OCI-LY7 (cell line): ENCODE measurements around the gene CHODL. TPM values are rescaled to one million over a fixed set of nuclear protein-coding genes. Genes with fewer than 3 reads are reported as not detected.

Source experiments
- BruUV-seq: library from RNA; stranded (reverse); fragments of 400-500 nt; replicated peaks from 2 replicates; lab custom pipeline; 2021; lab: Mats Ljungman, UMichigan
- CTCF ChIA-PET: fragments of 300-600 bp; sonication (Branson Sonifier 250); formaldehyde crosslinking; loops from one replicate; lab custom pipeline; 2022; ENCODE audit warnings: antibody characterized with exemption; ENCODE audit not compliant: unreplicated experiment; lab: Charles Lee
- POLR2A ChIA-PET: fragments of 300-600 bp; sonication (Branson Sonifier 250); formaldehyde crosslinking; loops from one replicate; lab custom pipeline; 2022; ENCODE audit warnings: antibody characterized with exemption; lab: Charles Lee
- DNase-seq: peaks from one replicate; pipeline ENCODE4 v3.0.0-alpha.2; 2015; ENCODE audit warnings: low spot score
- H2AFZ ChIP-seq: fragments of 200-600 bp; sonication (generic), shearing (Covaris generic); 2 replicates; pipeline ENCODE4 v1.6.1; 2014; ENCODE audit warnings: mild to moderate bottlenecking, antibody characterized with exemption, low read length, moderate library complexity
- H3K27ac ChIP-seq: fragments of 200-600 bp; sonication (generic); 2 replicates; pipeline ENCODE4 v1.5.1; 2014; ENCODE audit warnings: mixed run types, low read depth, mild to moderate bottlenecking, moderate library complexity, low read length, inconsistent platforms; ENCODE audit not compliant: poor library complexity, severe bottlenecking
- H3K36me3 ChIP-seq: fragments of 200-600 bp; sonication (generic); 2 replicates; pipeline ENCODE4 v1.6.1; 2014; ENCODE audit warnings: mild to moderate bottlenecking, antibody characterized with exemption, low read length, moderate library complexity, mixed read lengths; ENCODE audit not compliant: insufficient read depth
- H3K4me1 ChIP-seq: fragments of 200-600 bp; sonication (generic); 2 replicates; pipeline ENCODE4 v1.5.1; 2014; ENCODE audit warnings: mild to moderate bottlenecking, low read length; ENCODE audit not compliant: insufficient read depth, poor library complexity, severe bottlenecking
- H3K4me2 ChIP-seq: fragments of 200-600 bp; sonication (generic); 2 replicates; pipeline ENCODE4 v1.6.1; 2014; ENCODE audit warnings: mild to moderate bottlenecking, low read length
- H3K4me3 ChIP-seq: fragments of 200-600 bp; sonication (generic); 2 replicates; pipeline ENCODE4 v1.5.1; 2014; ENCODE audit warnings: mild to moderate bottlenecking, low read depth, low read length; ENCODE audit not compliant: poor library complexity, severe bottlenecking
- H3K79me2 ChIP-seq: fragments of 200-600 bp; sonication (generic); 2 replicates; pipeline ENCODE4 v1.6.1; 2016; ENCODE audit warnings: low read depth, mild to moderate bottlenecking, low read length, moderate library complexity, mixed read lengths; ENCODE audit not compliant: insufficient read depth
- H3K9me2 ChIP-seq: fragments of 200-600 bp; sonication (generic); 2 replicates; pipeline ENCODE4 v1.6.1; 2016; ENCODE audit warnings: mild to moderate bottlenecking, low read length, mixed read lengths; ENCODE audit not compliant: insufficient read depth
- H3K9me3 ChIP-seq: fragments of 200-600 bp; sonication (generic); 2 replicates; pipeline ENCODE4 v1.6.1; 2014; ENCODE audit warnings: mild to moderate bottlenecking, mixed run types, low read length, mixed read lengths
- H4K20me1 ChIP-seq: fragments of 200-600 bp; sonication (generic); 2 replicates; pipeline ENCODE4 v1.6.1; 2014; ENCODE audit warnings: mild to moderate bottlenecking, antibody characterized with exemption, low read length, moderate library complexity, mixed read lengths; ENCODE audit not compliant: insufficient read depth
- CTCF ChIP-seq: fragments of 200-600 bp; sonication (generic); conservative IDR thresholded peaks from 2 replicates; pipeline ENCODE4 v1.5.1; 2014; ENCODE audit warnings: mild to moderate bottlenecking, antibody characterized with exemption, low read length, moderate library complexity, mixed read lengths
- EZH2phosphoT487 ChIP-seq: fragments of 200-600 bp; sonication (generic); IDR thresholded peaks from 2 replicates; pipeline ENCODE4 v1.6.1; 2018; ENCODE audit warnings: low read depth, borderline replicate concordance, mild to moderate bottlenecking, mixed run types, antibody characterized with exemption, low read length, moderate library complexity, mixed read lengths
- intact Hi-C: fragments of 100-400 bp; cut with micrococcal nuclease; formaldehyde crosslinking; loops from one replicate; pipeline ENCODE4 v1.10.0; 2022; ENCODE audit not compliant: unreplicated experiment
- total RNA-seq, 2 experiments: library from RNA; depleted of rRNA in 1 of 2; stranded (reverse); fragments of >200 nt in 1 of 2; shearing (Covaris generic) in 1 of 2; gene quantifications; 2 replicates each; pipeline ENCODE4 v1.2.3, GENCODE V29; 2014 to 2022

Gene CHODL
- total RNA-seq, 2 experiments from 2014 or later = not detected

GRCh38 chr21:18268906-18269305 is 24.3 kb downstream of the CHODL start:
- Histone ChIP-seq H3K79me2 (no peaks in the 10 kb centered on the region), H3K4me3 (no peak overlapping the region), H3K9me2 (no peaks in the 10 kb centered on the region), H3K27ac (no peak overlapping the region), H3K9me3 (no peaks in the 10 kb centered on the region), H4K20me1 (no peaks in the 10 kb centered on the region), H3K4me1 (no peaks in the 10 kb centered on the region), H3K36me3 (no peaks in the 10 kb centered on the region), H2AFZ (no peak overlapping the region), H3K4me2 (no peak overlapping the region)
- CTCF ChIA-PET = no interaction called here
- no peak for DNase-seq
- BruUV-seq = no TSS peak
- intact Hi-C loops = no loop called here
- POLR2A ChIA-PET = no interaction called here
- TF ChIP-seq EZH2phosphoT487 = no peak
- TF ChIP-seq CTCF = no peak

GRCh38 chr21:18269856-18270255 is 25.2 kb downstream of the CHODL start:
- no peak overlapping the region for H3K4me3 ChIP-seq
- CTCF ChIA-PET = no interaction called here
- no peaks in the 10 kb centered on the region for H4K20me1 ChIP-seq
- no peaks in the 10 kb centered on the region for H3K79me2 ChIP-seq
- intact Hi-C loops = no loop called here
- no peaks in the 10 kb centered on the region for H3K36me3 ChIP-seq
- no peaks in the 10 kb centered on the region for H3K4me1 ChIP-seq
- no peaks in the 10 kb centered on the region for H3K9me2 ChIP-seq
- H3K4me2 ChIP-seq = no peak overlapping the region
- TF ChIP-seq EZH2phosphoT487 (no peak), CTCF (no peak)
- BruUV-seq = no TSS peak
- POLR2A ChIA-PET = no interaction called here
- no peak overlapping the region for H3K27ac ChIP-seq
- H2AFZ ChIP-seq = no peak overlapping the region
- H3K9me3 ChIP-seq = no peaks in the 10 kb centered on the region
- no peak for DNase-seq

- no peak overlapping the region for H3K4me3 ChIP-seq
- no peak overlapping the region for H3K4me2 ChIP-seq
- no peaks in the 10 kb centered on the region for H4K20me1 ChIP-seq
- H3K27ac ChIP-seq = no peak overlapping the region
- no peaks in the 10 kb centered on the region for H3K9me2 ChIP-seq
- ChIA-PET CTCF (no interaction called here), POLR2A (interaction anchor here (0.6 kb wide), 1 partner anchor 581 kb away, joined by 4 read pairs; no protein-coding TSS in a partner anchor)
- DNase-seq = no peak
- no TSS peak for BruUV-seq
- H3K4me1 ChIP-seq = no peaks in the 10 kb centered on the region
- H2AFZ ChIP-seq = no peak overlapping the region
- TF ChIP-seq CTCF (no peak), EZH2phosphoT487 (no peak)
- no peaks in the 10 kb centered on the region for H3K9me3 ChIP-seq
- no peaks in the 10 kb centered on the region for H3K36me3 ChIP-seq
- H3K79me2 ChIP-seq = no peaks in the 10 kb centered on the region
- intact Hi-C loops = no loop called here
Observed at GRCh38 chr21:18273400-18273799, 28.8 kb downstream of the CHODL start.
